MCF 10A (cell line): ENCODE results near the gene RNF208. TPM values are rescaled to one million over a fixed set of nuclear protein-coding genes. Genes with fewer than 3 reads are reported as not detected.

Experiments
- BruUV-seq: library from RNA; stranded (reverse); fragments of 400-500 nt; replicated peaks from 2 replicates; lab custom pipeline; 2021; lab: Mats Ljungman, UMichigan
- CTCF ChIA-PET: fragments of 300-600 bp; sonication (Branson Sonifier 250); formaldehyde crosslinking; extraction: SDS; loops from one replicate; lab custom pipeline; 2021; ENCODE audit warnings: antibody characterized with exemption, inconsistent platforms; lab: Yijun Ruan, JAX
- POLR2A ChIA-PET: fragments of 300-600, 350-650 bp; sonication (Branson Sonifier 250); formaldehyde crosslinking; extraction: SDS; loops from one replicate; lab custom pipeline; 2020; ENCODE audit warnings: antibody characterized with exemption, inconsistent platforms; lab: Yijun Ruan, JAX
- DNase-seq: peaks from one replicate; pipeline ENCODE4 v3.0.0-alpha.2; 2018; ENCODE audit not compliant: unreplicated experiment
- H3K27ac Mint-ChIP-seq: one replicate; pipeline ENCODE4 v1.8.0; 2022; ENCODE audit warnings: mild to moderate bottlenecking, low read depth, mixed read lengths; ENCODE audit not compliant: unreplicated experiment
- H3K27me3 Mint-ChIP-seq: one replicate; pipeline ENCODE4 v1.8.0; 2022; ENCODE audit warnings: mixed read lengths; ENCODE audit not compliant: insufficient read depth, unreplicated experiment
- H3K36me3 Mint-ChIP-seq: one replicate; pipeline ENCODE4 v1.8.0; 2022; ENCODE audit warnings: mild to moderate bottlenecking, moderate library complexity, mixed read lengths; ENCODE audit not compliant: insufficient read depth, unreplicated experiment
- H3K4me1 Mint-ChIP-seq: one replicate; pipeline ENCODE4 v1.8.0; 2022; ENCODE audit warnings: mixed read lengths; ENCODE audit not compliant: insufficient read depth, unreplicated experiment
- H3K4me3 Mint-ChIP-seq: one replicate; pipeline ENCODE4 v1.8.0; 2022; ENCODE audit warnings: mild to moderate bottlenecking, moderate library complexity, mixed read lengths; ENCODE audit not compliant: unreplicated experiment
- H3K9me3 Mint-ChIP-seq: one replicate; pipeline ENCODE4 v1.8.0; 2022; ENCODE audit warnings: mixed read lengths; ENCODE audit not compliant: unreplicated experiment
- intact Hi-C: fragments of 100-400 bp; cut with micrococcal nuclease; formaldehyde crosslinking; loops from 2 replicates; pipeline ENCODE4 v1.14.1; 2022
- total RNA-seq: library from RNA; stranded (reverse); gene quantifications from 2 replicates; pipeline ENCODE4 v1.2.3, GENCODE V29; 2022
- TF ChIP-seq, protein P1 (sequence below): fragments of 200-600 bp; IDR thresholded peaks from one replicate; pipeline ENCODE4 v1.8.0; 2022; ENCODE audit warnings: antibody characterized with exemption, mild to moderate bottlenecking; ENCODE audit not compliant: unreplicated experiment

The RNF208 gene
- total RNA-seq, 1 experiment from 2014 or later, result 2.5 TPM

DNA sequence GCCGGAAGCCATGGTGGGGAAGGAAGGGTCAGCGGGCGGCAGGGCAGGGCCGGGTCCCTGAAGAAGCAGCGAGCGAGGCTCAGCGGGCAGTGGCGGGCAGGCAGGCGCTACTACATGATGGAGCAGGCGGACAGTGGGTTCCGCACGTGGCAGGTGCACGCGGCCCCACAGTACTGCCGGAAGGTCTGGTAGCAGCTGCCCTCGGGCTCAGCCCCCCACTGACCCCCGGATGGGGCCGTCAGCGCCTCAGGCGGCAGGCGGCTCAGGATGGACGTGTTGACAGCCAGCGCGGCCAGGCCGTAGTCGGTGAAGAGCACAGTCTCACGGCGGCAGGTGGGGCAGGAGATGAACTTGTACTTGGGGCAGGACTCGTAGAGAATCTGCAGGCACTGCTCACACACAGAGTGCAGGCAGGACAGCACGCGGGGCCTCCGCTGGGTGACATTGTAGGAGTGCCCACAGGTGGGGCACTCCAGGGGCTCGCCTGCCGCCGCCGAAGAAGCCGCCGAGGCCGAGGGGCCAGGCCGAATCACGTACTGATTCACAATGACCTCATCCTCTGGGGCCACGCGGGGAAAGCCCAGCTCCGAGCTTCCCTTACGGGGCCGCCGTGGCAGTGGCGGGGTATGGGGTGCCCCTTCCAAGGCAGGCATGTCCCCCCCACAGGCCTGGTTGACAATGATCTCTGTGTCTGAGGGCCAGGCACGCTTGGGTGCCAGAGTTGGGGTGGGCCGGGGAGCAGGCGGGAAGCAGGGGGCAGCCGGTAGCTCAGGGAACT lies 1.5 kb downstream of the RNF208 start:
- Mint-ChIP-seq H3K27ac (no peak overlapping the region), H3K36me3 (peaks cover 5% of the 10 kb centered on the region), H3K4me1 (peaks cover 5% of the 10 kb centered on the region), H3K4me3 (peak overlapping the region; percentile 12), H3K9me3 (no peaks in the 10 kb centered on the region), H3K27me3 (no peaks in the 10 kb centered on the region)
- ChIA-PET CTCF (interaction anchor here (0.7 to 0.8 kb wide), 2 partner anchors 16 to 274 kb away, joined by 3 to 4 read pairs; no protein-coding TSS in a partner anchor), POLR2A (interaction anchor here (0.6 to 1.9 kb wide), 6 partner anchors 15 to 91 kb away, joined by 3 to 5 read pairs (median 4); partner anchors contain the start of genes NDOR1, TMEM203 and TPRN)
- TF ChIP-seq, protein P1, sequence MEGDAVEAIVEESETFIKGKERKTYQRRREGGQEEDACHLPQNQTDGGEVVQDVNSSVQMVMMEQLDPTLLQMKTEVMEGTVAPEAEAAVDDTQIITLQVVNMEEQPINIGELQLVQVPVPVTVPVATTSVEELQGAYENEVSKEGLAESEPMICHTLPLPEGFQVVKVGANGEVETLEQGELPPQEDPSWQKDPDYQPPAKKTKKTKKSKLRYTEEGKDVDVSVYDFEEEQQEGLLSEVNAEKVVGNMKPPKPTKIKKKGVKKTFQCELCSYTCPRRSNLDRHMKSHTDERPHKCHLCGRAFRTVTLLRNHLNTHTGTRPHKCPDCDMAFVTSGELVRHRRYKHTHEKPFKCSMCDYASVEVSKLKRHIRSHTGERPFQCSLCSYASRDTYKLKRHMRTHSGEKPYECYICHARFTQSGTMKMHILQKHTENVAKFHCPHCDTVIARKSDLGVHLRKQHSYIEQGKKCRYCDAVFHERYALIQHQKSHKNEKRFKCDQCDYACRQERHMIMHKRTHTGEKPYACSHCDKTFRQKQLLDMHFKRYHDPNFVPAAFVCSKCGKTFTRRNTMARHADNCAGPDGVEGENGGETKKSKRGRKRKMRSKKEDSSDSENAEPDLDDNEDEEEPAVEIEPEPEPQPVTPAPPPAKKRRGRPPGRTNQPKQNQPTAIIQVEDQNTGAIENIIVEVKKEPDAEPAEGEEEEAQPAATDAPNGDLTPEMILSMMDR, result no peak
- no peak for DNase-seq
- intact Hi-C loops, result loop anchor here (10.0 kb wide), 2 partner anchors 46 to 176 kb away; partner anchors contain the start of genes LRRC26, NPDC1 and TMEM210
- BruUV-seq, result no TSS peak

DNA sequence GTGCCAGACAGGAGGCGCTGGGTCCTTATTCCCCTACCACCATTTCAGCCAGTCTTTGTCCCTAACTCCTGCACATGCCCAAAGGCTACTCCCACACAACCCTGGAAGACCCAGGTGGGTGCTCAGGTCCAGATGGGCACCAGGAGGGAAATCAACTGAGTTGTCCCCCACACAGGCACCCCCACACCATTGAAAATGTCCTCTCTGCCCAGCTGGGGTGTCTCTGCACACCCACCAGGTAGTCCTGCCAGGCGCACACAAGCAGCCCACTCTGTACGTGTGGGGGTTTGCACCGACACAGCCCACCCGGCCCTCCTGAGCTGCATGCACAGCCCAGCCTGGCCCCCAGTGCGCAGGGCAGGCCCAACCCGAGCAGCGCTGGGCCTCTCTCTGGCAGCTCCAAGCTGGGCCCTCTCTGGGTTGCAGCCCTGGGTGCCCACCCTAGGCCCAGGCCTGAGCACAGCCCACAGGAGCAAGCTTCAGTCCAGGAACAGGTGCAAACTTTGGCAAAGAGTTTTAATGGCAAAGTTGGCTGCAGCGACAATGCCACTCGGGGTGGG lies 2.2 kb downstream of the RNF208 start:
- no peak for DNase-seq
- TF ChIP-seq, protein P1, result no peak
- H3K27me3 Mint-ChIP-seq, result no peaks in the 10 kb centered on the region
- peaks cover 9% of the 10 kb centered on the region for H3K36me3 Mint-ChIP-seq
- no peaks in the 10 kb centered on the region for H3K9me3 Mint-ChIP-seq
- no peak overlapping the region for H3K4me3 Mint-ChIP-seq
- ChIA-PET CTCF (interaction anchor here (0.8 to 0.9 kb wide), 2 partner anchors 17 kb away, joined by 4 read pairs; no protein-coding TSS in a partner anchor), POLR2A (interaction anchor here (0.6 to 1.9 kb wide), 6 partner anchors 11 to 90 kb away, joined by 3 to 7 read pairs (median 4); partner anchors contain the start of genes NDOR1, TMEM203 and TPRN)
- intact Hi-C loops, result loop anchor here (10.0 kb wide), 2 partner anchors 45 to 175 kb away; partner anchors contain the start of genes LRRC26, NPDC1 and TMEM210
- H3K4me1 Mint-ChIP-seq, result peaks cover 5% of the 10 kb centered on the region
- H3K27ac Mint-ChIP-seq, result no peak overlapping the region
- no TSS peak for BruUV-seq

DNA sequence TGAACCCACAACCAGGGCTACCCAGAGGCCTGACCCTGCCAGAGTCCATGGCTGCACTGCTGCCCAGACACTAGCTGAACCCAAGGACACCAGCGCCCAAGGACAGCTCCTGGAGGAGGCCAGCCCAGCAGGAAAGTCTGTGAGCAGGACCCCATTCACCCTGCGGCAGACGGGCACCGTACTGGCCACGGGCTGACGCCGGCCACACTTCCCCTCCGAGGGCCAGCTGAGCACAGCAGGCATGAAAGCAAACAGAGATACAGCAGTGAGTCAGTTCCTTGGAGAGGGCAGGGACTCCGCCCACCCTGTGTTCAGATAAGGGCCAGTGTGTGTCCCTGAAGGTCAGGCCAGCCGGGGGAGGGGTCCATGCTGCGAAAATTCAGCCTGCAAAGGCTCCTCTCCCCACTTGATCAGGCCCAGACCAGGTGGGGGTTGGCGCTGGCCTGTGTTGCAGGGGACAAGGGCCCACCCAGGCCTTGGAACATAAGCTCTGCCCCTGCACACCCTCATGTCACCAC lies 3.2 kb downstream of the RNF208 start:
- Mint-ChIP-seq H3K27me3 (no peaks in the 10 kb centered on the region), H3K27ac (no peak overlapping the region), H3K9me3 (no peaks in the 10 kb centered on the region), H3K4me1 (peaks cover 5% of the 10 kb centered on the region), H3K4me3 (no peak overlapping the region), H3K36me3 (peaks cover 12% of the 10 kb centered on the region)
- CTCF ChIA-PET, result interaction anchor here (0.9 to 1.0 kb wide), 2 partner anchors 18 to 23 kb away, joined by 3 to 4 read pairs; no protein-coding TSS in a partner anchor
- POLR2A ChIA-PET, result interaction anchor here (1.7 to 1.9 kb wide), 3 partner anchors 10 to 30 kb away, joined by 5 to 7 read pairs (median 5); partner anchors contain the start of genes NDOR1, SSNA1 and TMEM203
- DNase-seq, result no peak
- intact Hi-C loops, result no loop called here
- BruUV-seq, result no TSS peak
- TF ChIP-seq, protein P1, result no peak
